ENCODE data around the gene MAP3K12.

DNA sequence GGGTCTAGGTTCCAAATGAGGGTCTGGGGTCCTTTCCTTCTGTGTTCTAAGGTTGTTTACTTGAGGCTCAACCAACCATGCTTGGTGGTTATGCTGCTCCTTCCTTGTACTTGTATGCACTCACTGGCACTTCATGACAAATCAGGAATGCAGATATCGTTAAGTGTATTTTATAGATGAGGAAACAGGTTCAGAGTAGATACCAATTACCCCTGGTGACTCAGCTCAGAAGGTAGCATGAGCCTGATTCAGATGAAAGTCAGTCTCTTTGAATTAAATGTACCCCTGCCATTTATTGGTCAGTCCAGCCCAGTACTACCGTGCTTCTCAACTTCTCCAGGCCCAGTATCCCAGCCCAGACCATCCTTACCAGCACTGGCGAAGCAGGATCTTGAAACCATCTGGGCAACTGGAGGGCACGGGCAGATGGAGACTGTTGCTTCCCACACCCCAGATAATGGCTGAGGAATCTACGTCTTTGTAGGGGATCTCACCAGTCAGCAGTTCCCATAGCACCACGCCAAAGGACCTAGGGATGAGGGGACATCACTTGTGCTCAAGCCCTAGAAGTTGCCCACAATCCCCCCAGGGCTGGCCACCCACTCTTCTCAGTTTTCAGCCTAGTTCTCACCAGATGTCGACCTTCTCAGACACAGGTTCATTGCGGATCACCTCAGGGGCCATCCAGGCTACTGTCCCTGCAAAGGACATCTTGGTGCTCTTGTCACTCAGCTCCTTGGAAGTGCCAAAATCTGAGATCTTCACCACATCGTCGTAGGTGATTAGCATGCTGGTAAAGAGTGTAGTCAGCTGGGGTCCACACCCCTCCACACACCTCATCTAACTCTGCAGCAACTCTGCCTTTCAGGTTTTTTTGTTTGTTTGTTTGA, 14.3 kb downstream of the MAP3K12 start:
- no peak for TF ChIP-seq POLR2AphosphoS2 (IDR thresholded peaks at IDR 0.05; ENCODE audit: low read depth, low read length)
- no peak for TF ChIP-seq CEBPB (IDR thresholded peaks at IDR 0.05; ENCODE audit: borderline replicate concordance in 1 of 2, low read depth in 2 of 2, low read length in 2 of 2)
- TF ChIP-seq, protein P1, sequence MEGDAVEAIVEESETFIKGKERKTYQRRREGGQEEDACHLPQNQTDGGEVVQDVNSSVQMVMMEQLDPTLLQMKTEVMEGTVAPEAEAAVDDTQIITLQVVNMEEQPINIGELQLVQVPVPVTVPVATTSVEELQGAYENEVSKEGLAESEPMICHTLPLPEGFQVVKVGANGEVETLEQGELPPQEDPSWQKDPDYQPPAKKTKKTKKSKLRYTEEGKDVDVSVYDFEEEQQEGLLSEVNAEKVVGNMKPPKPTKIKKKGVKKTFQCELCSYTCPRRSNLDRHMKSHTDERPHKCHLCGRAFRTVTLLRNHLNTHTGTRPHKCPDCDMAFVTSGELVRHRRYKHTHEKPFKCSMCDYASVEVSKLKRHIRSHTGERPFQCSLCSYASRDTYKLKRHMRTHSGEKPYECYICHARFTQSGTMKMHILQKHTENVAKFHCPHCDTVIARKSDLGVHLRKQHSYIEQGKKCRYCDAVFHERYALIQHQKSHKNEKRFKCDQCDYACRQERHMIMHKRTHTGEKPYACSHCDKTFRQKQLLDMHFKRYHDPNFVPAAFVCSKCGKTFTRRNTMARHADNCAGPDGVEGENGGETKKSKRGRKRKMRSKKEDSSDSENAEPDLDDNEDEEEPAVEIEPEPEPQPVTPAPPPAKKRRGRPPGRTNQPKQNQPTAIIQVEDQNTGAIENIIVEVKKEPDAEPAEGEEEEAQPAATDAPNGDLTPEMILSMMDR (IDR thresholded peaks at IDR 0.05 in 2 of 3, conservative IDR thresholded peaks at IDR 0.05 in 1 of 3; ENCODE audit: control insufficient read depth in 2 of 3, extremely low read depth in 1 of 3, insufficient read depth in 1 of 3, low read depth in 3 of 3, low read length in 3 of 3): no peak
- TF ChIP-seq PKNOX1 (IDR thresholded peaks at IDR 0.05): no peak
- no peak for TF ChIP-seq EED (IDR thresholded peaks at IDR 0.05; ENCODE audit: low read depth)
- TF ChIP-seq, protein P2, sequence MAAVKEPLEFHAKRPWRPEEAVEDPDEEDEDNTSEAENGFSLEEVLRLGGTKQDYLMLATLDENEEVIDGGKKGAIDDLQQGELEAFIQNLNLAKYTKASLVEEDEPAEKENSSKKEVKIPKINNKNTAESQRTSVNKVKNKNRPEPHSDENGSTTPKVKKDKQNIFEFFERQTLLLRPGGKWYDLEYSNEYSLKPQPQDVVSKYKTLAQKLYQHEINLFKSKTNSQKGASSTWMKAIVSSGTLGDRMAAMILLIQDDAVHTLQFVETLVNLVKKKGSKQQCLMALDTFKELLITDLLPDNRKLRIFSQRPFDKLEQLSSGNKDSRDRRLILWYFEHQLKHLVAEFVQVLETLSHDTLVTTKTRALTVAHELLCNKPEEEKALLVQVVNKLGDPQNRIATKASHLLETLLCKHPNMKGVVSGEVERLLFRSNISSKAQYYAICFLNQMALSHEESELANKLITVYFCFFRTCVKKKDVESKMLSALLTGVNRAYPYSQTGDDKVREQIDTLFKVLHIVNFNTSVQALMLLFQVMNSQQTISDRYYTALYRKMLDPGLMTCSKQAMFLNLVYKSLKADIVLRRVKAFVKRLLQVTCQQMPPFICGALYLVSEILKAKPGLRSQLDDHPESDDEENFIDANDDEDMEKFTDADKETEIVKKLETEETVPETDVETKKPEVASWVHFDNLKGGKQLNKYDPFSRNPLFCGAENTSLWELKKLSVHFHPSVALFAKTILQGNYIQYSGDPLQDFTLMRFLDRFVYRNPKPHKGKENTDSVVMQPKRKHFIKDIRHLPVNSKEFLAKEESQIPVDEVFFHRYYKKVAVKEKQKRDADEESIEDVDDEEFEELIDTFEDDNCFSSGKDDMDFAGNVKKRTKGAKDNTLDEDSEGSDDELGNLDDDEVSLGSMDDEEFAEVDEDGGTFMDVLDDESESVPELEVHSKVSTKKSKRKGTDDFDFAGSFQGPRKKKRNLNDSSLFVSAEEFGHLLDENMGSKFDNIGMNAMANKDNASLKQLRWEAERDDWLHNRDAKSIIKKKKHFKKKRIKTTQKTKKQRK (IDR thresholded peaks at IDR 0.05; ENCODE audit: low read depth, low read length): no peak
- TF ChIP-seq RBBP5 (conservative IDR thresholded peaks at IDR 0.05): no peak
- no peak for TF ChIP-seq CHD2 (IDR thresholded peaks at IDR 0.05; ENCODE audit: borderline replicate concordance, low read depth, low read length)
- TF ChIP-seq POLR2A (IDR thresholded peaks at IDR 0.05; ENCODE audit: low read depth, low read length): peak; percentile 71
- TF ChIP-seq SMC3 (IDR thresholded peaks at IDR 0.05; ENCODE audit: borderline replicate concordance, low read length): no peak
- no peak for TF ChIP-seq SMAD1 (IDR thresholded peaks at IDR 0.05; ENCODE audit: low read depth, partially characterized antibody)
- TF ChIP-seq, protein P3, sequence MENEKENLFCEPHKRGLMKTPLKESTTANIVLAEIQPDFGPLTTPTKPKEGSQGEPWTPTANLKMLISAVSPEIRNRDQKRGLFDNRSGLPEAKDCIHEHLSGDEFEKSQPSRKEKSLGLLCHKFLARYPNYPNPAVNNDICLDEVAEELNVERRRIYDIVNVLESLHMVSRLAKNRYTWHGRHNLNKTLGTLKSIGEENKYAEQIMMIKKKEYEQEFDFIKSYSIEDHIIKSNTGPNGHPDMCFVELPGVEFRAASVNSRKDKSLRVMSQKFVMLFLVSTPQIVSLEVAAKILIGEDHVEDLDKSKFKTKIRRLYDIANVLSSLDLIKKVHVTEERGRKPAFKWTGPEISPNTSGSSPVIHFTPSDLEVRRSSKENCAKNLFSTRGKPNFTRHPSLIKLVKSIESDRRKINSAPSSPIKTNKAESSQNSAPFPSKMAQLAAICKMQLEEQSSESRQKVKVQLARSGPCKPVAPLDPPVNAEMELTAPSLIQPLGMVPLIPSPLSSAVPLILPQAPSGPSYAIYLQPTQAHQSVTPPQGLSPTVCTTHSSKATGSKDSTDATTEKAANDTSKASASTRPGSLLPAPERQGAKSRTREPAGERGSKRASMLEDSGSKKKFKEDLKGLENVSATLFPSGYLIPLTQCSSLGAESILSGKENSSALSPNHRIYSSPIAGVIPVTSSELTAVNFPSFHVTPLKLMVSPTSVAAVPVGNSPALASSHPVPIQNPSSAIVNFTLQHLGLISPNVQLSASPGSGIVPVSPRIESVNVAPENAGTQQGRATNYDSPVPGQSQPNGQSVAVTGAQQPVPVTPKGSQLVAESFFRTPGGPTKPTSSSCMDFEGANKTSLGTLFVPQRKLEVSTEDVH (IDR thresholded peaks at IDR 0.05; ENCODE audit: low read depth, partially characterized antibody): no peak
